Astrocyte of the hippocampus (primary cell): Measurements from ENCODE around the gene P2RY2.
"Not testable (repeated sequence)": the region's sequence is repeated elsewhere in the genome, so short reads cannot be mapped to it uniquely, and the experiment has no call there.

Experiments
- DNase-seq: peaks from one replicate; pipeline ENCODE4 v3.0.0; 2011; ENCODE audit warnings: low read depth, low spot score

Gene P2RY2

DNA sequence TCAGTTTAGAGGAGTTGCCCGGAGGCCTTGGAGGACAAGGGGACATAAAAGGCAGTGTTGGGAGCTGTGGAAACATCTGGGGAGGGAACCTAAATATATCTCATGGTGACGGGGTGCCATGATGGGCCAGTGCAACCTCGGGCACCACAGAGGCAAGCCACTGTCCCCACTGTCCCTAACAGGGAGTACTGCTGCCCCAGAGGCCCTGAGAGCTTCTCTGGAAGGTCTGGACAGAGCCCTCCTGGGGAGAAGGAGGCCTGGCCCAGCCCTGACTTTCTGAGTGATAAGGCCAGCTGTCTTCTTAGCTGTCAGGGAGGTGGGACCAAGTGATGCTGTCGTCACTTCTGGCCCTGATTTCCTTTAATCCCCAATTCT, 48.6 kb downstream of the P2RY2 start:
- no peak for DNase-seq

DNA sequence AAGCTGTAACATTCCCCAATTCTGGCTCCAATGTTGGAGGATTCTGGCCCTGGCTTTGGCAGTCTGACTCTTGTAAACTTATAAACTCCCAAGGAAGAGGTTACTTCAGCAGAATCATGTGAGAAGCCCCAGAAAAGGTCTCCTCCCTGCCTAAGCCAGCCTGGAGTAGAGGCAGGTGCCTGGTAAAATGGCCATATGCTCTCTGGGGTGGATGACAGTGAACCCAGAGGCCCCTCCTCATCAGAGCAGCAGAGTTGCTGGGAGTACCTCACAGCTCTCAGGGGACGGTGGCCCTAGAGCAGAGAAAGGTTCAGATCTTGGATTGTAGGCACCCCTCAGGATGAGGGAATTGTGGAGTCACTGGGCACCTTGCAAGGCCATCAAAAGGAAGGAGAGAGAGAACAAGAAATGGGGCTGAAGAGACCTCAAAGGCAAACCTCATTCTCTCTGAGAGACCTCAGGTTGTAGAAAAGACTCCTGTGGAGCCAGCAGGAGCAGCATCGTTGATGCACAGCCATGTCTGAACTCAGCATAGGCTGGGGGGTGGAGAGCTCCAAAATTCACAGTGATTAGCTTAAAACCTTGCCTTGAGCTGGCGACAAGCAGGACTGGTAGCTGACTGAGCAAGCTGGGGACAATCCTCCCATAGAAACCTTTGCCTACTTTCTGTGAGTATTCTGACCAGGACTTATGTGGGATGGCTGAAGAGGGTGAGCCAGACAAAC, 49.2 kb downstream of the P2RY2 start:
- no peak for DNase-seq

DNA sequence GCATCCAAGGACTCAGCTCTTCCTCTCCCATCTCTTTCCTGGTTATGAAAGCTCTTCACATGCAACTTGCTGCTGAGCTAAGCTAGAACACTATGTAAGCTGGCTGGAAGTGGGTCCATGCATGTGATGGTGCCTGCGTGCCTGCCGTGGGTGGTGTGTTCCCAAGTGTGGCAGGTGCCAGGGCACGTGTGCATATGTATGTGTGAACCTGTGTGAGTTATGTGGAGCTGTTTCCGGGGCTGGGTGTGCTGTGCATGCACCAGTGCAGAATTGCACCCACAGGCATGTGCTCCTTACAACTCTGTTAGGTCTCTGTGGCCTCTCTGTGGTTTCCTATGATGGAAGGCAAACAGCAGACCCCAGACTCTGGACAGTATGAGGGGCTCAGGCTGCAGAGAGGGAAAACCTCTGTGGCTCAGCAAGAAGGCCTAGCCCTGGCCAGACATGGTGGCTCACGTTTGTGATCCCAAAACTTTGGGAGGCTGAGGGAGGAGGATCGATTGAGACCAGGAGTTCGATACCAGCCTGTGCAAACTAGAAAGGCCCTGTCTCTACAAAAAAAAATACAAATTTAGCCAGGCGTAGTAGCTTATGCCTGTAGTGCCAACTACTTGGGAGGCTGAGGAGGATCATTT, 49.9 kb downstream of the P2RY2 start:
- no peak for DNase-seq

DNA sequence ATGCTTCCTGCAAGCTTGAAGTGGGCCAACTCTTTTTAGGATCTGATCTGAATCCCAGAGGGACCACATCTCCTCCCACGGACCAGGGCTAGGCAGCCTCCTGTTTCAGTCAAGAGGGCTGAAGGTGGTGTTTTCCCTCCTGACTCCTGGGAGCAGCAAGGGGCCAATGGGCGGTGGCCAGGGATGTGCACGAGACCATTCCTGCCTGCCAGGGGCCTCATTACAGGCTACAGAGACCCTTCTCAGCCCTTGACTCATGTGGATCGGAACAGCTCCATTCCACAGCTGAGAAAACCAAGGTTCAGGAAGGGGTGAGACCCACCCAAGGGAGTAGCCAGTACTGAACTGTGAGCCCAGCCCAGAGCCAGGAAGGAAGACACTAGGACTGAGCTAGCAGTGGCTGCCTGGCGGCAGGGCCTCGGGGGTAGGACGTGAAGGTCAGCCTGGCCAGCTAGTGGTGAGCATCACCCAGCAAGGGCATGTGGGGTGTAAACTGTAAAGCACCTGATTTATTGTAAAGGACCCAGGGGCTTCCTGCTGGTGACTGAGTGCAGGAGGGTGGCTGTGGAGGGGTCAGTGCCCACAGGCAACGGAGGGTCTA, 50.7 kb downstream of the P2RY2 start:
- no peak for DNase-seq

DNA sequence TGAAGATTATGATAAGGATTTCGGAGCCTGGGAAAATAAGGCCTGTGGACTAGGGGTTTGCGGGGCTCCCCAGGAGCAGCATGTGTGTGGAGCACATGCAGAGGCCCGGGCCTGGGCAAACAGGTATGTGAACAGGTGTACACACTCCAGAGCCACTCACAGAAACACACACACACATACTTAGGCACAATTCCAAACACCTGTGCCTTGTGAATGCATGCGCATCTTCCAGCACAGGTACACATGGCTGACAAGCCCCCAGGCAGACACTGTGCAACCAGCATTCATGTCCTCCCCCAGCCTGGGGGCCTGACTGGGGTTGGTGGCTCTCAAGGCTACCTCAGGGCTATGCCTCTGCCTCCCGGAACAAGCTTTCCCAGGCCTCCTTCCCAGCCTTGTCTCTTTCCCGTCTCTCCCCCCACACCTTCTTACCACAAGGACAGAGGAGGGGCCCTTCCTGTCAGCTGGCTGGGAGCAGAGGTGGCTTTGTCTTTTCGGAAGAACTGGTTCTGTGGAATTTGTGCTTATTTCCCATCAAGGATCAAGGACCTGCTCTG, 51.5 kb downstream of the P2RY2 start:
- no peak for DNase-seq

DNA sequence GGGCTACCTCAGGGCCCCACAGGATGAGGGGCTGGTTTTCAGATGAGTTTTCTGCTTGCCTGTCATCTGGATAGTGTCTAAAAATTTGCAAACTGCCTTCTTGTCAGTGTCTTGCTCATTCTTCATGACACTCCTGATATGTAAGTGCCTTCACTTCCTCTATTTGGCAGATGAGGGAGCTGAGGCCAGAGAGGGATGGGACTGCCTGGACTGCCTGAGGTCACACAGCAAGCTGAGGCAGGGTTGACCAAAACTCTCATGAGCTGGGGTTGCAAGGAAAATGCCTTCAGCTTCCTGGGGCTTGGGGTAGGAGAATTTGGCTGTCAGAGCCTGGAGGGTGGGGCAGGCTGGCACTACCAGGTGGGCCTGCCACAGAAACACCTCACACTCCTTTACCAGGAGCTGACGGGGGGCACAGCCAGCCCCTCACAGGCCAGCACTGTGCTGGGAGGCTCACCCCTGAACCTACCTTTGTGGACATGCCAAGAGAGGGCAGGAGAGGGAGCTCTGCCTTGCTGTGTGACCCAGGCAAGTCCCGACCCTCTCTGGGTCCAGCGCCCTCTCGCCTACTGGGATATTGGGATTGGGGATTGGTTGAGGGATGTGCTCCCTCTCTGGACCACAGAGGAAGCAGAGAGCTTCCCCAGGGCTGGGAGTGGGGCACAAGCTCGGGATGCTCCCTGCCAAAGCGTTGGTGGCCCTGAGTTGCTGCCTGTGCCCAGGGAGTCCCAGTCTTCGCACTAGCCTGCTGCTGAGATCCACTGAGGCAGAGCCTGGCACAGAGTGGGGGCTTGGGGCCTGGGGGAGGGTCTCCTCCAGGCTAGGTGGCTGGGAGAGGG, 52.2 kb downstream of the P2RY2 start:
- DNase-seq: no peak

DNA sequence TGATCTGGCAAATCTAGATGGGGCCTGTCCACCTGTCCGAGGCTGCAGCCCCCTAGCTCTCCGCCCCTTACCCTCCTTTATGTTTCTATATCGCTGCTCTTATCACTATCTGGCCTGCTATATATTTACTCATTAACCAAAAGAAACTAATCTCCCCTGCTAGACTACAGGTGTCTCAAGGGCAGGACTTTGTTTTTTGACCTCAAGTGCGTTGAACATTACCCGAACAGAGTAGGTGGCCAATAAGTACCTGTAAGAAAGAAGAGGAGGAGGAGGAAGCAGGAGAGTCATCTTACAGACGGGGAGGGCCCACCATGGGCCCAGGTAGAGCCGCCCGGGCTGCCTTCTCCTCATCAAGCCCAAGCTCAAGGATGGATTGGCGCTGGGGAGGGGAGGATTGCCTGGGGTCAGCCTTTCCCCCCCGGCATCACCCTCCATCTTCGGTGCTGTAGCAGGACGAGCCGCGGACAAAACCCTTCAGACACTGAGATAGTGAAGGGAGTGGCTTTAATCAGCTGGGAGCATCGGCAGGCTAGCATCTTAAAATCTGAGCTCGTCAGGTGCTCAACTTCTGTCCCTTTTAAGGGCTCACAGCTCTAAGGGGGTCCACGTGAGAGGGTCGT, 52.9 kb downstream of the P2RY2 start:
- DNase-seq: no peak

DNA sequence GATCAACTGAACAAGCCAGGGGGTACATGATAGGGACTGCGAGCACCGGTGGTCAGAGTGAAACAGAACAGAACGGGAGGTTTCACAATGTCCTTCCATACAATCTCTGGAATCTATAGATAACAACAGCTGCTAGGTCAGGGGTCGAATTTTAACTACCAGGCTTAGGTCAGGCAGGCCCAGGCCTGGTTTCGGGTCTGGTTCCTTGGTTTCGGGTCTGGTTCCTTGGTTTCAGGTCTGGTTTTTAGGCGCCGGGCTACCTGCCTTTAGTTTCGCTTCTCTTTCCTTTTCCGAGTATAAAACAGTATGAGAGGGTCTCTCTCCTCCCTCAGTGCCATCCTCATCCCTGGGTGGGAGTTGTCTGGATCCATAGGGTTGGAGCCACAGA, 53.4 kb downstream of the P2RY2 start:
- DNase-seq: not testable (repeated sequence)

DNA sequence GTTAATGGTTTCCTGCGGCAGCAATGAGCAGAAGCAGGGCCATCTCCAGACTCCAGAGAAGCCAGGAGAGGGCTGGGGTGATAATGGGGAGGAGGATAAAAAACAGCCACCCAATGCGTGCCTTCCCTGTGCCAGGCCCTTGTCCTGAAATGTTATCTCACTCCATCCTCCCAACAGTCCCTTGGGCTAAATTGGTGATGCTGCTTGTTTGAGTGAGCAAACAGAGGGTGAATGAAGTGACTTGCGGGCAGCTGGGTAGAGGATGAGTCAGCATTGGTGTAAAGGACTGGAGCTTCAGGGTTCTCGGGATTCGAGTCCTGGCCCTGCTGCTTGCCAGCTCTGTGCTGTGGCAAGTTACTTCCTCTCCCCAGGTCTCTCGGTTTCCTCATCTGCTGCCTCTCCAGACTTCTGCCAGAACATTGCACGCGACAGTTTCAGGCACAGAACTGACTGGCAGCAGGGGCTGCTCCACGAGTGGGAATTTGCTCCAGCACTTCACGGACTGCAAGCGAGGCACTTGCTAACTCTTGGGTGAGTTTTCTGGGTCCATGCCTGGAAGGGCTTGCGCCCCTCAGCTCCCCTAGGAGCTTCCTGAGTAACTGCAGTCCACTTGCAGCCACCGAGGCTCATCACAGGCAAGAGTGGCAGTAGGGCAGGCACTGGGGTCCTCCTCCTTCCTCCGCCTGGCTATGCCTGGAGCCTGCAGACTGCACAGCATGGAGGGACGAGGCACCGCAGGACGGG, 54.0 kb downstream of the P2RY2 start, which contains the start of gene P2RY6:
P2RY6 (plus strand) TSS at position 403 of the 744 bp plus-strand sequence. CDS start 24,181 bp downstream, outside the sequence.
- DNase-seq: peak; percentile 45

DNA sequence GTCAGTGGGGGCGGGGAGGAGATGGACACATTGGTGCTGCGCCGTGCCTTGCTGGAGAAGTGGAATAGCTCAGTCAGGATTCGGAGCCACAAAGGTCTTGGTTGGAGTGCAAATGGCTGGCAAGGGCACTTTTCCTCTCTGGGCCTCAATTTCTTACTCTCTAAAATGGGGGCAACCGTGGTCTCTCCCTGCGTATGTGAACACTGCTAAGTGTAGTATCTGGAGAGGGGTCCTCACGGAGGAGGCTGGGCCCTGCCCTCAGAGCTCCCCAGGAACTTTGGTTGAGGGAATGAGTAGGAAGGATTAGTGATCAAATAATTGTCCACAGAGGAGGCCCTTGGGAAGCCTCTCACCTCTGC, 54.6 kb downstream of the P2RY2 start:
- DNase-seq: no peak

DNA sequence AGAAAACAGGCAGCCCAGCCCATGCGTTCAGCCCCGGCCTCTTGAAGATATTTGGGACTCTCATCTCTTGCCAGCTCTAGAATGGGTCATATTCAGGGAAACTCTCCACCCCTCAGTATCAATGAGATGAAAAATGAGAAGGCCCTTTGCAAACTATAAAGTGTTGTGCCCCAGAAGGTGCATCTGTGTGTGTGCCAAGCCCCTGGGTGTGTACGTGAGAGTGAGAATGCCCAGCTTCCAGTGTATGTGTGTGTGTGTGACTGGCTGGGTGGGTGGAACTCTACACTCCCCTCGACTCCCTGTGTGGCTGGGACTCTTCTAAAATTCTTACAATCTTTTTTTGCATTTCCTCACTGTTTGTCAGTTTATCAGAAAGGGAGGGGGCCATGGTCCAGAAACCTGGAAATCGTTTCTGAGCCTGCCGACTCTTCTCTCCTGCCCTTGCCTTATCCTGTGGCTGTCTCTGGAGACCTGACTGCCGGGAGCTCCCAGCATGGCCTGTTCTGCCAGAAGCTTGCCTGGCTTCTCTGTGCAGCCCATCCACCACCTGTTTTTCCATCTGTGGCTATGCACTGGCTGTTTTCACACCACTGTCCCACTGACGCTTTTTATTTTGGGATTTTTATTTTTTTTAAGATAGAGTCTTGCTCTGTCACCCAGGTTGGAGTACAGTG, 55.3 kb downstream of the P2RY2 start:
- DNase-seq: no peak

DNA sequence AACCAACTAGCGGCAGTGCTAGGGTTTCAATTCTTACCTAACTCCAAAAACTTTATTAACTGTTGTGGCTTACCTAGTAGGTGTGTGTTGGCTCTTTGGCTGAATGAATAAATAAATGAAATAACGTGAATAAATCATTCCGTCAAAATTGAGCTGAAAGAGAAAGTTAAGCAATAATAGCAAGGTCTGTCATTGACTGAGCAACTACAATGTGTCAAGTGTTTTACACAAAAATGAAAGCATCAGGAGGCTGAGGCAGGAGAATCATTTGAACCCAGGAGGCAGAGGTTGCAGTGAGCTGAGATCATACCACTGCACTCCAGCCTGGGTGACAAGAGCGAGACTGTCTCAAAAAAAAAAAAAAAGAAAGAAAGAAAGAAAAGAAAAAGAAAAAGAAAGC, 56.1 kb downstream of the P2RY2 start:
- DNase-seq: not testable (repeated sequence)

DNA sequence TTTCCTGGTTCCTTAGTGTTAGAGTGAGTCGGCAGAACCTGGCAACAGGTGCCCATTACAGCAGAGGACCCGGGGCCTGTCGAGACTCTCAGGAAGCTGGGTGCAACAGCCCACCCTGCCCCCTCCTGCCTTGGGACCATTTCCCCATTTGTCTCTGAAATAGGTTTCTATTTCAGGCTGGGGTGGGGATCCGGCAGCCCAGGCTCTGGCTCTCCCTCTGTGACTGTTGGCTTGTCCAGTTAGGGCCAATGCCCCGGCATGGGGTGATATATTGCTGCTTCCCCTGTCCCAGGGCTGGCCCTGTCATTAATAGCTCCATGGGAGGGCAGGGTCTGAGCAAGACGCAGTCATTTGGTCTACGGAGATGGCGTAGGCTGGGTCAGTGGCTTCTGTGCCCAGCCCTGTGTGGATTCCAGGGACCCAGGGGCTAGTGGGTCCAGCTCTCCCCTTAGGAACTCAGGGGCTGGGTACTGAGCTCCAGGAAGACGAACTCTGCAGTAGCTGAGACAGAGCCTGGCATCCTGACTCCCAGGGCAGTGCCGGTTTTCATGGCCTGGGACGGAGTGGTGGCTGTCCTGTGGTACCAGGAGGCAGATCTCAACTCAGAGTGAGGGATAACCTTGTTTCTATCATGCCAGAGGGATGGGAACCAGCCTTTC, 56.8 kb downstream of the P2RY2 start:
- DNase-seq: no peak

DNA sequence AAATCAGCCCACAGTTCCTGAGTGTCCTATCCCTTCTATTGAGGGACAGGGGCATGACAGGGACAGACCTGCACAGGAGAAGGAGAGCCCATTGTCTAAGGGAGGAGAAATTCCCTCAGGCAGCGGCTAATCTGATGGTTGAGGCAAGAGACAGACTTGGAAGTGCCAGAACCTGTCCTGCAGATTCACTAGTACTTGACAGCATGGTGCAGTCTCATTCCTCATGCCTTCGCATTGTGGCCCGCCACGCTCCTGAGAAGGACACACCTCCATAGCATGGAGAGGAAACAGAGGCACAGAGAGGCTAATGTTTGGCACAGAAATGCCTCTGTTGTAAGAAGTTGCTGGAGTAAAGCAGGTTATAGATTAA, 57.3 kb downstream of the P2RY2 start:
- no peak for DNase-seq

DNA sequence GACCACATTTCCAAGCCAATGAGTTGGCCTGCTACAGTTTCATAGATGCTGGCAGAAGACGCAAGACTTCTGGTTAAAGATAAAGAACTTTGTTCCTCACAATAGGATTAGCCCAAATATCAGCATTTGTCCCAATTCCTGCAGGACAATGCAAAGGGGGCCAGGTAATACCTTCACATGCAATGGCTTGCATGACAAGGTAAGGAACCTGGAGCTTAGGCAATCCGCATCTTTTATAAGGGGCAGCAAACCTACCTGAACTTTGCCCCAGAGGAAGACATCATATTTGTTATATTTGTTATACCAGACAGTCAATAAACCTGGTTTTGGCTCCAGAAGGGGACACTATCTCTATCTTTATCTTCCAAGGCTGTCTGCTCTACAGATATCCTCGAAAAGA, 59.4 kb downstream of the P2RY2 start:
- no peak for DNase-seq

DNA sequence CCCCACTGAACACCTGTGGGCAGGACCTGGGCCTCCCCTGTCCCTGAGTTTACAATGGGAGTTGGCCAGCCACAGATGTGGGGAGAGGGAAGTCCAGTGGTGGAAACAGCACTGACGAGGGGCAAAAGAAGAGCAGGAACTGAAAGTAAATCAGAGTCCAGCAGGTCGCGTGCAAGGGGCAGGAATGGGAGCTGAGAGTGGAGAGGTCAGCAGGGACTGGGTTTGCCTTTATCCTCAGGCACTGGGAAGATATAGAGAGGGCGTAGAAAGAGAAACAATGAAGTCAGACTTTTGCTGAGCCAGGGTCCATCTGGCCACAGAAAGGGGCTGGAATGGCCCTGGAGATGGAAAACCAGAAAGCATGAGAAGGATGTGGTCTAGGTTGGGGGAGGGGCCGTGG, 62.5 kb downstream of the P2RY2 start:
- peak; percentile 18 for DNase-seq

DNA sequence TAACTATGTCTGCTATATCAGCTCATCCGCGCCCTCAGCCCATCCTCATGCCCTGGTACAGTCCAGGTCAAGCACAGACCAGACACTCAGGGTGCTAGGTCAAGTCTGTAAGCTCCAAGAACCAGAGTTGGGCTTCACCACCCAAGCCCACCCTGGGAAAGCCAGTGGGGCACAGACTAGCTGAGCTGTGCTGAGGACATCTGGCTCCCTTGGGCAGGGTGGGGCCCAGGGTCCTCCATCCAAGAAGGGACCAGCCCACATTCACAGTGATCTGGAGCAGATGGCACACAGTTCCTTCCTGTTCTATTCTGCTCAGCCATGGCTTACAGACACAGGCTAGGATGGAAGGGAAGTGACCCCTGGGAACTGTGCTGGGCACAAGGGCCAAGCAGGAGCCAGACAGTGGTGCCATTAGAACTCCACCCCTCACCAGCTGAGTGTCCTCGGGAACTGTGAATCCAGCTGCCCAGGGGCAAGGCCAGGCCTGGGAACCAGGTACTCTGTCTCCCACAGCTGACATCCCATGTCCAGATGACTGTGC, 63.2 kb downstream of the P2RY2 start:
- no peak for DNase-seq

DNA sequence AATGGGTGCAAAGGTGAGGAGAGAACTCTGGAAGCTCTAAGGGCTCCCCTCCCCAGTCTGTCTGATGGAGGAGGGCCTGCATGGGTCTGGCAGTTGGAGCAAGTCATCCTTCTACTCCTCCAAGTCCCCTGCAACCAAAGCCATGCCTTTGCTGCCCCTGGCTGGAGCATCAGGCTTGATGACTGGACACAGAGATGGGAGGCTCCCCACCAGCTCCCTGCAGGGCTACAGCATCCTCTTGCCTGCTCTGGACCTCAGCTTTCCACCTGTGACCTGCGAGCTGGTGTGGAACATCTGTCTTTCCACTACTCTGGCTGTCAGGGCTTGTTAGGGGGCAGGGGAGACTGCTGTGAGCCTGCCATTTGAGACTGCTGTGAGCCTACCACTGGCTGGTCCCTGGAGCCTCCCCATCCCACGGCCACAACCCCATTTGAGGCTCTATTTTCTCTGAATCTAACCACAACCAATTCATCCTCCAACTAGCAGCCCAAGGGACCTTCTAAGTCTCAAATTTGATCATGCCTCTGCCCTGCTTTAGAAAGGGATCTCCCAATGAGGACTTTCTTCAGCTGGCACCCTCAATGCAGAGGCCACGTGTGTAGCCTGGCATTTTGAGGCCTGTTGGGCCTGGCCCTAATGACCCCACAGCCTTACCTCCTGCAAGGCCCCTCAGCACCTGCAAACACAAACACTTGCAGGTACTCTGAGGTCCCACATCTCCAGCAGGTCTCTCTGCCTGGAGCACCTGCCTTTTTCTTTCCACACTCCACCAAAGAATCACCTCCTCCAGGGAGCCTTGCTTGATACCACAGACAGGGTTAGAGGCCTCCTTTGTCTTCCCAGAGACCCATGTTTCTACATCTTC, 63.9 kb downstream of the P2RY2 start:
- DNase-seq: no peak
